HepG2 (cell line): ENCODE results near the gene PDZK1.
"Not testable (repeated sequence)": the region's sequence is repeated elsewhere in the genome, so short reads cannot be mapped to it uniquely, and the experiment has no call there.

Source experiments
- CEBPB ChIP-seq: IDR thresholded peaks from 2 replicates; pipeline ENCODE4 v1.6.1; 2011; ENCODE audit warnings: low read depth, low read length, improper control_type of control experiment, borderline replicate concordance
- DNMT3B ChIP-seq: conservative IDR thresholded peaks from 2 replicates; pipeline ENCODE4 v1.6.1; 2016; ENCODE audit warnings: missing biosample characterization, control low read depth
- NFYC ChIP-seq: IDR thresholded peaks from 2 replicates; pipeline ENCODE4 v1.6.1; 2016; ENCODE audit warnings: missing genetic modification reagents, missing compliant biosample characterization
- ZBTB42 ChIP-seq: sonication (generic); formaldehyde crosslinking; IDR thresholded peaks from 2 replicates; pipeline ENCODE4 v1.5.0; 2020; ENCODE audit warnings: mild to moderate bottlenecking, missing genetic modification reagents
- TF ChIP-seq, protein P1 (sequence below): sonication (generic); formaldehyde crosslinking; IDR thresholded peaks from 2 replicates; pipeline ENCODE4 v1.4.0; 2020; ENCODE audit warnings: missing genetic modification reagents, mild to moderate bottlenecking, borderline replicate concordance

- not testable (repeated sequence) for TF ChIP-seq DNMT3B (CRISPR knock-in tag); NFYC (CRISPR knock-in tag); CEBPB; ZBTB42
- TF ChIP-seq, protein P1, sequence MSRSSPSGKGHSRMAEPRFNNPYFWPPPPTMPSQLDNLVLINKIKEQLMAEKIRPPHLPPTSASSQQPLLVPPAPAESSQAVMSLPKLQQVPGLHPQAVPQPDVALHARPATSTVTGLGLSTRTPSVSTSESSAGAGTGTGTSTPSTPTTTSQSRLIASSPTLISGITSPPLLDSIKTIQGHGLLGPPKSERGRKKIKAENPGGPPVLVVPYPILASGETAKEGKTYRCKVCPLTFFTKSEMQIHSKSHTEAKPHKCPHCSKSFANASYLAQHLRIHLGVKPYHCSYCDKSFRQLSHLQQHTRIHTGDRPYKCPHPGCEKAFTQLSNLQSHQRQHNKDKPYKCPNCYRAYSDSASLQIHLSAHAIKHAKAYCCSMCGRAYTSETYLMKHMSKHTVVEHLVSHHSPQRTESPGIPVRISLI (CRISPR knock-in tag): not testable (repeated sequence)
Measured at GRCh38 chr1:145670995-145671745, 36.0 kb downstream of the PDZK1 start.
